Measurements from ENCODE around the gene LCOR. TPM values are rescaled to one million over a fixed set of nuclear protein-coding genes. Genes with fewer than 3 reads are reported as not detected.

LCOR gene
- total RNA-seq, 1 experiment from 2014 or later = 10.5 TPM

DNA sequence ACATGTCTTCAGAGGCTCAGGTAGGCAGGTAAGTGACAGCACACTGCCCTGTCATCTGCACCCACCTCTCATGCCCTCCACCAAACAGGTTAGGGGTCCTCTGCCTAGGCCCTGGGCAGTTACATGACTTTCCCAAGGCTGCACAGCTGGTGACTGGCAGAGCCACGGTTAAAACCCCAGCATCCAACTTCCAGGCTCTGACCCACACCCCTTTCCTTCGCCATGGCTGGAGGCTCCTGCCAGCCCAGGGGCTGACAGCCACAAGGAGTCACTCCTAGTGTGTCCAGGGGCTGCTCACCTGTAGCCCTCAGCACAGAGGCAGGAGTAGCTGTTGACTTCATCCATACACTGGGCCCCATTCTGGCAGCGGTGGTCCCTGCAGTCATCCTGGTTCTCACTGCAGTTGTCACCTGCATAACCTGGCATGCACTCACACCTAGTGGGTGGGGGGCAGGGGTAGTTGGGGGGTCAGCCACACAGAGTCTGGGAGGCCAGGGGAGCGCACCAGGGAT, 178.7 kb downstream of the LCOR start:
- ChIA-PET CTCF (no interaction called here), POLR2A (ENCODE audit: unreplicated experiment) (no interaction called here)
- intact Hi-C loops (cut with micrococcal nuclease) = no loop called here
- no peaks in the 10 kb centered on the region for H3F3A ChIP-seq (ENCODE audit: low read length, unreplicated experiment)
- no peak overlapping the region for H3K27ac ChIP-seq (ENCODE audit: low read length)
- no peak for ATAC-seq
- no peak overlapping the region for H2AFZ ChIP-seq (ENCODE audit: low read length)
- TF ChIP-seq EZH2 (IDR thresholded peaks at IDR 0.05; ENCODE audit: low read length, unreplicated experiment) = no peak
- TF ChIP-seq EZH2phosphoT487 (IDR thresholded peaks at IDR 0.05; ENCODE audit: borderline replicate concordance, low read length) = no peak
- TF ChIP-seq, protein P1, sequence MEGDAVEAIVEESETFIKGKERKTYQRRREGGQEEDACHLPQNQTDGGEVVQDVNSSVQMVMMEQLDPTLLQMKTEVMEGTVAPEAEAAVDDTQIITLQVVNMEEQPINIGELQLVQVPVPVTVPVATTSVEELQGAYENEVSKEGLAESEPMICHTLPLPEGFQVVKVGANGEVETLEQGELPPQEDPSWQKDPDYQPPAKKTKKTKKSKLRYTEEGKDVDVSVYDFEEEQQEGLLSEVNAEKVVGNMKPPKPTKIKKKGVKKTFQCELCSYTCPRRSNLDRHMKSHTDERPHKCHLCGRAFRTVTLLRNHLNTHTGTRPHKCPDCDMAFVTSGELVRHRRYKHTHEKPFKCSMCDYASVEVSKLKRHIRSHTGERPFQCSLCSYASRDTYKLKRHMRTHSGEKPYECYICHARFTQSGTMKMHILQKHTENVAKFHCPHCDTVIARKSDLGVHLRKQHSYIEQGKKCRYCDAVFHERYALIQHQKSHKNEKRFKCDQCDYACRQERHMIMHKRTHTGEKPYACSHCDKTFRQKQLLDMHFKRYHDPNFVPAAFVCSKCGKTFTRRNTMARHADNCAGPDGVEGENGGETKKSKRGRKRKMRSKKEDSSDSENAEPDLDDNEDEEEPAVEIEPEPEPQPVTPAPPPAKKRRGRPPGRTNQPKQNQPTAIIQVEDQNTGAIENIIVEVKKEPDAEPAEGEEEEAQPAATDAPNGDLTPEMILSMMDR (conservative IDR thresholded peaks at IDR 0.05; ENCODE audit: low read depth, low read length) = no peak
- no peaks in the 10 kb centered on the region for H3K9me2 ChIP-seq (replicated peaks; ENCODE audit: low read length)
- no peaks in the 10 kb centered on the region for H3K36me3 ChIP-seq (ENCODE audit: low read depth, low read length)
- no TSS peak for BruUV-seq (replicated peaks)
- H4K20me1 ChIP-seq (ENCODE audit: low read length) = no peaks in the 10 kb centered on the region
- no peaks in the 10 kb centered on the region for H3K27me3 ChIP-seq (ENCODE audit: low read length)
- no peak overlapping the region for H3K4me2 ChIP-seq (ENCODE audit: low read length)
- H3K4me1 ChIP-seq (ENCODE audit: insufficient read depth, low read length) = no peaks in the 10 kb centered on the region
- H3K9me3 ChIP-seq (ENCODE audit: low read length) = no peaks in the 10 kb centered on the region
- DNase-seq = no peak
- H3K79me2 ChIP-seq (ENCODE audit: low read length) = no peaks in the 10 kb centered on the region
- no peak overlapping the region for H3K9ac ChIP-seq (ENCODE audit: low read length)
- H3K4me3 ChIP-seq (ENCODE audit: low read length) = no peak overlapping the region

DNA sequence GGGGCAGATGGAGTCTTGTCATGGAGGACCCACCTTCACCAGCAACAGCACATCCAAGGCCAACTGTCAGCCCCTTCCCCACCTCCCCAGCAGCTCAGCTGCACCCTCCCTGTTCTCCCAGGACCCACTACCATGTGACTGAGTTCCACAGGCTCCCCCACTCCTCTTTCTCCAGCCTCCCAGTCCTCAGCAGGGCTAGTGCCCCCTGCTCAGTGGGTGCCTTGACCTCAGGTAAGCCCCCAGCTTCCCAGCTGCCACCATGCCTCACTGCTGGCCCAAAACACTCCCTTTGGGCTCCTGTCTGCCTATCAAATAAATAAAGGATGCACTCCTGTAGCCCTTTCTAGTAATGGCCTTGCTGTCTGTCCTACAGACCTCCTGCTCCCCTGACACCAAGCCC, 179.3 kb downstream of the LCOR start:
- H3K79me2 ChIP-seq (ENCODE audit: low read length) = no peaks in the 10 kb centered on the region
- no peaks in the 10 kb centered on the region for H3K9me3 ChIP-seq (ENCODE audit: low read length)
- H3K4me2 ChIP-seq (ENCODE audit: low read length) = no peak overlapping the region
- H3F3A ChIP-seq (ENCODE audit: low read length, unreplicated experiment) = no peaks in the 10 kb centered on the region
- CTCF ChIA-PET = no interaction called here
- no TSS peak for BruUV-seq (replicated peaks)
- no peak overlapping the region for H2AFZ ChIP-seq (ENCODE audit: low read length)
- H3K9ac ChIP-seq (ENCODE audit: low read length) = no peak overlapping the region
- ATAC-seq (no peak), DNase-seq (no peak)
- H3K27me3 ChIP-seq (ENCODE audit: low read length) = no peaks in the 10 kb centered on the region
- H3K9me2 ChIP-seq (replicated peaks; ENCODE audit: low read length) = no peaks in the 10 kb centered on the region
- no peak overlapping the region for H3K27ac ChIP-seq (ENCODE audit: low read length)
- no peak overlapping the region for H3K4me3 ChIP-seq (ENCODE audit: low read length)
- intact Hi-C loops (cut with micrococcal nuclease) = no loop called here
- H3K4me1 ChIP-seq (ENCODE audit: insufficient read depth, low read length) = no peaks in the 10 kb centered on the region
- TF ChIP-seq EZH2phosphoT487 (IDR thresholded peaks at IDR 0.05; ENCODE audit: borderline replicate concordance, low read length) (no peak), EZH2 (IDR thresholded peaks at IDR 0.05; ENCODE audit: low read length, unreplicated experiment) (no peak)
- TF ChIP-seq, protein P1 (conservative IDR thresholded peaks at IDR 0.05; ENCODE audit: low read depth, low read length) = no peak
- POLR2A ChIA-PET (ENCODE audit: unreplicated experiment) = no interaction called here
- H4K20me1 ChIP-seq (ENCODE audit: low read length) = no peaks in the 10 kb centered on the region
- no peaks in the 10 kb centered on the region for H3K36me3 ChIP-seq (ENCODE audit: low read depth, low read length)

DNA sequence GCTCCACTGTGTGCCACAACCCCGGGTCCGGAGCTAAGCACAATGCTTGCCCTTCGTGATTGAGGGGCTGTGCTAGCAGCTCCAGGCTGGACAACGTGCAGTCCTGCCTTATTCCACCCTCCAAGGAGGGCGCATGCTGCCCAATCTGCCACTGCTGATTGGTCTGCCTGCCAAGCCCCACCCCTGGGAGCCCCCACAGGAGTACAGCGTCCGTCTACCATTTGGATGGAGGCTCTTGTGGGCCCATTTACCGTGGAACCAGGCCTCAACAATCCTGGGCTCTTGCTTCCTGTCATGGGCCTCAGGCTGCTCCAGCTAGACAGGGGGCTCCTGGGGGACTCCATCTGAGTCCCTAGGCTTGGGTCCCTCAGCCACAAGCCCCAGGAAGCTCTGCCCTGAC, 180.4 kb downstream of the LCOR start:
- ATAC-seq (no peak), DNase-seq (no peak)
- Histone ChIP-seq H4K20me1 (ENCODE audit: low read length) (no peaks in the 10 kb centered on the region), H3K27me3 (ENCODE audit: low read length) (no peaks in the 10 kb centered on the region), H3F3A (ENCODE audit: low read length, unreplicated experiment) (no peaks in the 10 kb centered on the region), H3K36me3 (ENCODE audit: low read depth, low read length) (no peaks in the 10 kb centered on the region), H3K9me2 (replicated peaks; ENCODE audit: low read length) (no peaks in the 10 kb centered on the region), H3K4me1 (ENCODE audit: insufficient read depth, low read length) (no peaks in the 10 kb centered on the region), H3K9ac (ENCODE audit: low read length) (no peak overlapping the region), H3K4me2 (ENCODE audit: low read length) (no peak overlapping the region), H3K27ac (ENCODE audit: low read length) (no peak overlapping the region), H3K79me2 (ENCODE audit: low read length) (no peaks in the 10 kb centered on the region), H3K4me3 (ENCODE audit: low read length) (no peak overlapping the region), H2AFZ (ENCODE audit: low read length) (no peak overlapping the region), H3K9me3 (ENCODE audit: low read length) (no peaks in the 10 kb centered on the region)
- intact Hi-C loops (cut with micrococcal nuclease) = no loop called here
- ChIA-PET CTCF (no interaction called here), POLR2A (ENCODE audit: unreplicated experiment) (no interaction called here)
- no TSS peak for BruUV-seq (replicated peaks)
- no peak for TF ChIP-seq EZH2 (IDR thresholded peaks at IDR 0.05; ENCODE audit: low read length, unreplicated experiment)
- TF ChIP-seq, protein P1 (conservative IDR thresholded peaks at IDR 0.05; ENCODE audit: low read depth, low read length) = no peak

All from PC-3 (cell line).